GM12801 (cell line): Measurements from ENCODE around the gene ESPN.

Experiments
- TF ChIP-seq, protein P1 (sequence below): IDR thresholded peaks from one replicate; pipeline ENCODE4 v1.5.1; 2011; ENCODE audit warnings: control low read depth; ENCODE audit not compliant: insufficient read length; ENCODE audit errors: extremely low read depth

The ESPN gene, protein sequence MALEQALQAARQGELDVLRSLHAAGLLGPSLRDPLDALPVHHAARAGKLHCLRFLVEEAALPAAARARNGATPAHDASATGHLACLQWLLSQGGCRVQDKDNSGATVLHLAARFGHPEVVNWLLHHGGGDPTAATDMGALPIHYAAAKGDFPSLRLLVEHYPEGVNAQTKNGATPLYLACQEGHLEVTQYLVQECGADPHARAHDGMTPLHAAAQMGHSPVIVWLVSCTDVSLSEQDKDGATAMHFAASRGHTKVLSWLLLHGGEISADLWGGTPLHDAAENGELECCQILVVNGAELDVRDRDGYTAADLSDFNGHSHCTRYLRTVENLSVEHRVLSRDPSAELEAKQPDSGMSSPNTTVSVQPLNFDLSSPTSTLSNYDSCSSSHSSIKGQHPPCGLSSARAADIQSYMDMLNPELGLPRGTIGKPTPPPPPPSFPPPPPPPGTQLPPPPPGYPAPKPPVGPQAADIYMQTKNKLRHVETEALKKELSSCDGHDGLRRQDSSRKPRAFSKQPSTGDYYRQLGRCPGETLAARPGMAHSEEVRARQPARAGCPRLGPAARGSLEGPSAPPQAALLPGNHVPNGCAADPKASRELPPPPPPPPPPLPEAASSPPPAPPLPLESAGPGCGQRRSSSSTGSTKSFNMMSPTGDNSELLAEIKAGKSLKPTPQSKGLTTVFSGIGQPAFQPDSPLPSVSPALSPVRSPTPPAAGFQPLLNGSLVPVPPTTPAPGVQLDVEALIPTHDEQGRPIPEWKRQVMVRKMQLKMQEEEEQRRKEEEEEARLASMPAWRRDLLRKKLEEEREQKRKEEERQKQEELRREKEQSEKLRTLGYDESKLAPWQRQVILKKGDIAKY

DNA sequence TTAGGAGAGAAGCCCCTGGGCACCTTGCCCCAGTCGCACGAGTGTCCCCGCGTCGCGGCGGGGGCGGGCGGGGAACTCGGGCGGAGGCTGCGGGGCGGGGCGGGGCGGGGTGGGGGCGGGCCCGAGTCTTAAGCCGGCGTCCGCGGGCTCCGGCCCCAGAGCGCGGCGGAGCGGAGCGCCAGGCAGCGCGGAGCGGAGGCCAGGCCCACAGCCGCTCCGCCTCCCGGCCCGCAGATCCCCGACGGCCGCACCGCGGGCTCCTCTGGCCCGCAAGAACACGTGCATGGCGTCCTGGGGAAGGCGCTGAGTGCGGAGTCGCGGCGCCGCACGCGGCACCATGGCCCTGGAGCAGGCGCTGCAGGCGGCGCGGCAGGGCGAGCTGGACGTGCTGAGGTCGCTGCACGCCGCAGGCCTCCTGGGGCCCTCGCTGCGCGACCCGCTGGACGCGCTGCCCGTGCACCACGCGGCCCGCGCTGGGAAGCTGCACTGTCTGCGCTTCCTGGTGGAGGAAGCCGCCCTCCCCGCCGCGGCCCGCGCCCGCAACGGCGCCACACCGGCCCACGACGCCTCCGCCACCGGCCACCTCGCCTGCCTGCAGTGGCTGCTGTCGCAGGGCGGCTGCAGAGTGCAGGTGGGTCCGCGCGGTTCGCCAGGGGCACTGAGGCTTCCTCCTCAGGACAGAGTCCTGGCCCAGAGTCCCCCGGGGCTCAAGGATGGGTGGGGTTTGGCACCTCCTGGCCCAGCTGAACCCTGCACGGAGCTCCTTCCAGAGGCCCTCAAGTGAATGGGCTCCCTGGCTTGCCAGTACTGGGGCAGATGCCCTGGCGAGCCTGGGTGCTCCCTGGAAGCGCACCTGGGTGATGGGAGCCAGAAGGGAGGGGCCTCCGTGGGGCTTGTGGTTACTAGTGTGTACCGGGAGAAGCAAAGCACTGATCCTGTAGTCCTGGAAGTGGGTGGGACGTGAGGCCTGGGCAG, at the start of gene ESPN:
TSS of gene ESPN (plus strand) at position 158 of the 975 bp plus-strand sequence. CDS start at position 338, 180 bp downstream.
- TF ChIP-seq, protein P1, sequence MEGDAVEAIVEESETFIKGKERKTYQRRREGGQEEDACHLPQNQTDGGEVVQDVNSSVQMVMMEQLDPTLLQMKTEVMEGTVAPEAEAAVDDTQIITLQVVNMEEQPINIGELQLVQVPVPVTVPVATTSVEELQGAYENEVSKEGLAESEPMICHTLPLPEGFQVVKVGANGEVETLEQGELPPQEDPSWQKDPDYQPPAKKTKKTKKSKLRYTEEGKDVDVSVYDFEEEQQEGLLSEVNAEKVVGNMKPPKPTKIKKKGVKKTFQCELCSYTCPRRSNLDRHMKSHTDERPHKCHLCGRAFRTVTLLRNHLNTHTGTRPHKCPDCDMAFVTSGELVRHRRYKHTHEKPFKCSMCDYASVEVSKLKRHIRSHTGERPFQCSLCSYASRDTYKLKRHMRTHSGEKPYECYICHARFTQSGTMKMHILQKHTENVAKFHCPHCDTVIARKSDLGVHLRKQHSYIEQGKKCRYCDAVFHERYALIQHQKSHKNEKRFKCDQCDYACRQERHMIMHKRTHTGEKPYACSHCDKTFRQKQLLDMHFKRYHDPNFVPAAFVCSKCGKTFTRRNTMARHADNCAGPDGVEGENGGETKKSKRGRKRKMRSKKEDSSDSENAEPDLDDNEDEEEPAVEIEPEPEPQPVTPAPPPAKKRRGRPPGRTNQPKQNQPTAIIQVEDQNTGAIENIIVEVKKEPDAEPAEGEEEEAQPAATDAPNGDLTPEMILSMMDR = no peak

DNA sequence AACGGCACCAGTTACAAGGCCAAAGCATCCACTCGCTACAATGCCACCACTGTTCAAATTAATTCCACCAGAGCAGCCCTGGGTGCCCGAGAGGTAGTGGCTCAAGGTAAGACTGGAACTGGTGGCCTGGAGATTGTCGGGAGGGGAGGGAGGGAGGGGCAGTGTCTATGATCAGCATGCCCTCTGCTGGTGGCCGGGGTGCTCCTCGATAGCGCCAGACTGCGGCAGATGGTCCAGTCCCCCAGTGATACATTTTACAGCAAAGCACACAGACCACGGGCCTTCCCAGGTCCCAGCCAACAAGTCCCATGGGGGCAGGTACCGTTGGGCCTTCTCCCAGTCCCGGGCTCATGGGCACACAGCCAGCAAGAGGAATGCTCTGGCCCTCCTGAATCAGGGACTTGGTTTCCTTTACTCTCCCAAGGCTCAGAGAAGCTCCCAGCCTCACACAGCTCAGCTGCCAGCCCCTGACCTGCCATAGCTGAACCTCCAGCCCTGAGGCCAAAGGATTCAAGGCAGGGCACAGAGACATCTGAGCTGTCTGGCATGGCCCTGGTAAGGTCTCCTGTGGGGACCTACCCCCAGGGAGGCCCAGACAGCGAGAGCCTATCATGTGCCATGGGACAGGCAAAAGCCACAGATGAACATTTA, 46.4 kb upstream of the ESPN start:
- TF ChIP-seq, protein P1 = no peak

DNA sequence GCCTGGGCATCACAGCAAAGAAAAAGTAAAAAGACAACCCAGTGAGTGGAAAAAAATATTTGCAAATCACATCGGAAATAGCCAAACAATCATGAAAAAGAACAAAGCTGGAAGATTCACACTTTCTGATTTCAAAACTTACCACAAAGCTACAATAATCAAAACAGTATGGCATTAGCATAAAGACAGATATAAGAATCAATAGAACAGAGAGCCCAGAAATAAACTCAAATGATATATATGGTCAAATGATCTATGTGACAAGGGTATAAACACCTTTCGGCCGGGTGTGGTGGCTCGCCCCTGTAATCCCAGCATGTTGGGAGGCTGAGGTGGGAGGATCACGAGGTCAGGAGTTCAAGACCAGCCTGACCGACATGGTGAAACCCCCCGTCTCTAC, 44.5 kb upstream of the ESPN start:
- TF ChIP-seq, protein P1 = no peak

DNA sequence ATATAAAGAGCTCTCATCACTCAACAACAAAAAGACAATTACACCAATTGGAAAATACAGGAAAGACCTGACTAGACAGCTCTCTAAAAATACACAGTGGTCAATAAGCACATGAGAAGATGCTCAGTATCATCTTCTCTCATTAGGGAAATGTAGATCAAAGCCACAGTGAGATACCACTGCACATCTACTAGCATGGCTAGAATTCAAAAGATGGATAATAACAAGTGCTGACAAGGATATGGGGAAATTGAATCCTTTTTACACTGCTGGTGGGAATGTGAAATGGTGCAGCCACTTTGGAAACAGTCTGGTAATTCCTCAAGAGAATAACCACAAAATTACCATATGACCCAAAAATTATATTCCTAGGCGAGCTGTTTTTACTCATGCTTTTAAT, 40.4 kb upstream of the ESPN start:
- TF ChIP-seq, protein P1 = no peak

DNA sequence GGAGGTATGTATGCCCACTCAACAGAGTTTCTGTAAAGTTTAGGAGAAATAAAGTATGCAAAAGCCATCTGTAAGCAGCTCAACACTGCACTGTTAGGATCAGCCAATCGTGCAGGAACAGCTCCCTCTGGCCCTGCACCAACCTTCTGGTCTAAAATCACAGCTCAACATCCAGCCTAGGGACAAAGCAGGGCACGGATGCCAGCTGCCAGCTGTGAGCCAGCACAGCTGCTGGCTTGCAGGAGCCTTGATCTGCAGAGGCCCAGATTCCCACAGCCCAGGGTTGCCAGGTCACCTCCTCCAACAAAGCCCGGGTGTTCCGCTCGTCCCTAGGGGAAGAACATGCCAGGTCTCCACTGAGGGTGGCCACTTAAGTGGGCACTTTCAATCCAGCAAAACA, 39.6 kb upstream of the ESPN start:
- TF ChIP-seq, protein P1 = no peak

DNA sequence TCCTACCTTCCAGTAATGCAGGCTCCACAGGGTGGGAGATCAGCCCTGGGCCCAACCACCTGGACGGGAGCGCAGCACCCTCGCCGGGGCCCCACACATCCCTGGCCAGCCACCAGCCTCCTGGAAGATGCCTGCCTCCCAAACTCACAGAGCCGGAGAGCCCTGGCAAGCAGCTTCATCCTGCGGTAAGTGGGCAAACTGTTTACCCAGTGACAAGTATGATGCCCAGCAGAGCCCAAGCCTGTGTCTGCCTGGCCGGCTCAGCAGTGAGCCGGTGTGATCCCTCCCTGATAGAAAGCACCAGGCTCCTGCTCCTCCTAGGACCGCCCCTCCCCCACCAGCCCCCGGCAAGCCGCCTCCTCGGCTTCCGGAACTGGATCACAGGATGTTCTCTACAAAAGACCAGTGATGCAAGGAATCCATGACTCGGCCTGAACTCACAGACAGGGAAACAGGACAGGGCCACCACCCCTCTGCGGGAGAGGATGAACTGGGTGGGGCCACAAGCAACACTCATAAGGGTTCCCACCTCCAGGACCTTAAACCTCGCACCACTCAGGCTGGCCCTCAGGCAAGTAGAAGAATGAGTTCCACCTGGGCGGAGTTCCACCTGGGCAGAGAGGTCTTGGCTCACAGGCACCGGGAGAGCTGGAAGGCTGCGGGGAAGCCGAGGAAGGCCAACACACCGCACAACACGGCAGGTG, 38.9 kb upstream of the ESPN start:
- TF ChIP-seq, protein P1 = no peak
